ENCODE results near the gene DENND2A. TPM values are rescaled to one million over a fixed set of nuclear protein-coding genes. Genes with fewer than 3 reads are reported as not detected.
"Not testable (repeated sequence)": the region's sequence is repeated elsewhere in the genome, so short reads cannot be mapped to it uniquely, and the experiment has no call there.

The DENND2A gene
- total RNA-seq, 1 experiment from 2014 or later = 0.02 TPM

DNA sequence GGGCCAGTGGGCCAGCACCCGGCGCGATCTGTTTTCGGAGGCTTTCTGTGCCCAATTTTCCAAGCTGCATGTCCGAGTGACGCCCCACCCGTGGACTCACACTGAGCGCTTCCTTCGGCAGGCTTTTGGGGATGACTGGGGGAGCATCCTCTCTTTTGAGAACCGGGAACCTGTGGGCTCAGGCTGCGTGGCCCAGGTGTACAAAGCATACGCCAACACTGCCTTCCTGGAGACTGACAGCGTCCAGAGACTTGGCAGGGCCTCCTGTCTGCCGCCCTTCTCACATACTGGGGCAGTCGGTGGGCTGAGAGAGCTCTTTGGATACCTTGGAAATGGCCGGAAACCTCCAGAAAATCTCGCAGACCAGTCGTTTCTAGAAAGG is 33.2 kb upstream of the DENND2A start:
- no peak for DNase-seq (ENCODE audit: extremely low read depth, low read depth)

DNA sequence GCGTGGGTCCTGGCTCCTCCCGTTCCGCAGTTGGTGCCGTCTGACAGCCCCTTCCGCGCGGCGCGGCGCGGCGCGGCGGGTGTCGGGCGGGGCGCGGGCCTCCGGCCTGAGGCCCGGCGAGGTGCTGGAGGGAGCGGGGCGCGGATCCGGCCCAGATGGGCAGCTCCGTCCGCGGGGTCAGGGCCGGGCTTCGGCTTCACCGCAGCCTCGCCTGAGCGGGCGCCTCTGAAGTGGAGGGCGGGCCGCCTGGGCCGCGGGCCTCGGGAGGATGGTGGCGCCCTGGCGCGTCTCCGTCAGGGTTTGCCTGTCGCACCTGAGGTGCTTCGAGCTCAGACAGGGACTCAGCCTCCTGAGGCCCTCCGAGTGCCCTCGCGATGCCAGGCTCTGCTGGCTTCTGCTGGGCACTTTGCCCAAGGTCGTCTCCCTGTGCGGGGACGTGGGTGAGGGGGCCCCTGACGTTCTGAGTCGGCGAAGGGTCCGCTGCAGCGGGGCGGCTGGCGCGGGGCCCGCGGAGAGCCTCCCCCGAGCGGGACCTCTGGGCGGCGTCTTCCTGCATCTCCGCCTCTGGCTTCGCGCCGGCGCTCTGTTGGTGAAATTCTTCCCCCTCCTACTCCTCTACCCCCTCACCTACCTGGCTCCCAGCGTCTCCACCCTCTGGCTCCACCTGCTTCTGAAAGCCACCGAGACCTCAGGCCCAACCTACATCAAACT is 32.6 kb upstream of the DENND2A start:
- DNase-seq (ENCODE audit: extremely low read depth, low read depth) = no peak

DNA sequence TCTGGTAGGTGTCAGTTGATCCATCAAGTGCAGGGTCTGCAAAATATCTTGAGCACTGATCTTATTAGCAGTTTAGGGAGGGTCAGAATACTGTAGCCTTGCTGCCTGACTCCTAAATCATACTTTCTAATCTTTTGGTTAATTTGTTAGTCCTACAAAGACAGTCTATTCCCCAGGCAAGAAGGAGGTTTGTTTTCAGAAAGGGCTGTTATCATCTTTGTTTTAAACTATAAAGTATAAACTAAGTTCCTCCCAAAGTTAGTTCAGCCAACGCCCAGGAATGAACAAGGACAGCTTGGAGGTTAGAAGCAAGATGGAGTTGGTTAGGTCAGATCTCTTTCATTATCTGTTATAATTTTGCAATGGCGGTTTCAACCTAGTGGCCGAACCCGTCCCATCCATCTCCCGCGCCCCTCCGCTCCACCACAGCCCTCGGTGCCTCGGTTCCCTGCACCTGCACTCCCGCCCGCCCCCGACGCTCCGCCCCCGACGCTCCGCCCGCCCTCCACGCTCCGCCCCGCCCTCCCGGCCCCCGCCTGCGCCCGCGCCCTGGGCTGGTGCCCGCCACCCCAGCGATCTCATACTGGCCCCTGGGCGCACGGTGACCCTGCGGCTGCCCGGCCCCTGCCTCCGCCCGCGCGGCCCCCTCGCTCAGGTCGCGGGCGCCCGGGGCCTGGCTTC is 31.9 kb upstream of the DENND2A start, which contains the start of gene ADCK2:
ADCK2 (plus strand) TSS at position 564 of the 681 bp plus-strand sequence. CDS start 386 bp downstream, outside the sequence.
- DNase-seq (ENCODE audit: extremely low read depth, low read depth) = peak; percentile 20

DNA sequence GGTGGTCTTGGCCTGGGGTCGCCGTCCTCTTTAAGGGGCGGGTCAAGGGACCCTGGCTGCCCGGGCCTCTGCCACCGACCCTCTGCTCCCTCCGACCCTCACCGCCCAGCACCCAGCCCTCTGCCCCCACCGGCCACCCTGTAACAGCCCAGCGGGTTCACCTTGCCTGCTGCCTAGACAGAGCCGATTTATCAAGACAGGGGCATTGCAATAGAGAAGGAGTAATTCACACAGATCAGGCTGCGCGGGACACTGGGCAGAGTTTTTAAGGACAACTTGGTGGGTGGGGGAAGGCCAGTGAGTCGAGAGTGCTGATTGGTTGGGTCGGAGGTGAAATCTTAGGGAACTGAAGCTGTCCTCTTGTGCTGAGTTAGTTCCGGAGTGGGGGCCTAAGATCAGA is 31.4 kb upstream of the DENND2A start:
- DNase-seq (ENCODE audit: extremely low read depth, low read depth) = no peak

DNA sequence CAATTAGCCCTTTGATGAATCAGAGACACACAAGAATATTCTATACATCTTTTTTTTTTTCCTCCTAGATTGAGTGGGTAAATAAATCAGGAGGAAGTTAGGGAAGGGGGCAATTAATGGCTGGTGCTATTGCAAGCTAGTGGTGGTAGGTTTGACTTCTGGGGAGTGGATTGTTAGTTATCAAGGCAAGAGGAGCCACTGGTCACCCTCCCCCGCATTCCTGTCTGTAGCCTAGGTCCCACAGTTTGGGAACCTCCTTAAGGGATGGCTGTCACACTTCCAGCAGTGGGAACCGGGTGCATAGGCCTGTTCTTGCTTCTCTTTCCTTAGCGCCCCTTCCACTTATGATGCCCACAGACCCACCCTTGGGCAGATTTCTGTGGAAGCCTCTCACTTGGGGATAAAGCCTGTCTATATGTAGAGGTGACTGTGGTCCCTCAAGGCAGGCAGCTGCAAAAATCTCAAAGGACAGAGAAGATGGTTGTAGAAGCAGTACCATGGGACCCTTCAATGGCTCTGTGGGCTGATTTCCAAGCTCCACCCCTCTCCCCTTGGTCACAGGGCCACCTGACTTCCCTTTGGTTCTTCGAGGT is 29.8 kb upstream of the DENND2A start:
- DNase-seq (ENCODE audit: extremely low read depth, low read depth) = no peak

DNA sequence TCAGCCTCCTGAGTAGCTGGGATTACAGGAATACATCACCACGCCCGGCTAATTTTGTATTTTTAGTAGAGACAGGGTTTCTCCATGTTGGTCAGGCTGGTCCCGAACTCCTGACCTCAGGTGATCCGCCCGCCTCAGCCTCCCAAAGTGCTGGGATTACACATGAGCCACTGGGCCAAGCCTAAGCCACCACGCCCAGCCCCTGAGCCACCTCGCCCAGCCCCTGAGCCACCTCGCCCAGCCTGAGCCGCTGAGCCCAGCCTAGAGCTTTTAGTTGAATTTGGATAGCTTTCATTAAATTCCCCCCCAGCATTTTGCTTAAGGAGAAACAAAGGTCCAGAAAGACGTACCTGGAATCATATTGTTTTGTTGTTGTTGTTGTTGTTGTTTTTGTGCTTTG is 29.2 kb upstream of the DENND2A start:
- not testable (repeated sequence) for DNase-seq (ENCODE audit: extremely low read depth, low read depth)

DNA sequence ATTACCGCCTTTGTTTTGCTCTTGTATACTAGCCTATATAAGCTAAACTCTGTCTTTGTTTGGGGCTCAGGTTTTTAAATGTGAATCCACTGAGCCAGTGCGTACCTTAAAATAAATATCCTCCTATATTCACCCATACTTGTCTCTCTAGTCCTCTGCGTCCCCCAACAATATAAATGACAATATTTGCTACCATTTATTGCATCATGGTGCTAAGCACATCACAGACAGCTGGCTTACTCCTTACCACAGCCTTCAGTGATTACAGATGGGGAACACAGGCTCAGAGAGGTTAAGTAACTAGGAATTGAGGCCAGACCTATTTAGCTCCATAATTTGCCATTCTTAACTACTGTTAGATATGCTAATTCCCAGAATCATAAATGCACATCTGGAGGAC is 28.7 kb upstream of the DENND2A start:
- DNase-seq (ENCODE audit: extremely low read depth, low read depth) = no peak

DNA sequence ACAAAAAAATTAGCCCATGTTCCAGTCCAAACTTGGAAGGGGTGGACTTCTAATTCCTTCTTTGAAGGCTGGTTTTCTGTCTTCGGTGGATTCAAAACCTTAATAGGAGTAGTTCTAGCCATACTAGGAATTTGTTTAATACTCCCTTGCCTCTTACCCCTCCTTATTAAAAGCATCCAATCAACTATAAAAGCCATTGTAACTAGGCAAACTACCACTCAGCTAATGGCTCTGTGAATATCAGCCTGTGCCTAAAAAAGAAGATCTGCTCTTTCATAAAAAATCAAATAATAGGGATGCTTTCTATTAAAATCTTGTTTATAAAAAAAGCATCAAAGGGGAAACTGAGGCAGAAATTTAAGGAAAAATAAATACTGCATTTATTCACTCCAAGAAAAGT is 28.0 kb upstream of the DENND2A start:
- no peak for DNase-seq (ENCODE audit: extremely low read depth, low read depth)

DNA sequence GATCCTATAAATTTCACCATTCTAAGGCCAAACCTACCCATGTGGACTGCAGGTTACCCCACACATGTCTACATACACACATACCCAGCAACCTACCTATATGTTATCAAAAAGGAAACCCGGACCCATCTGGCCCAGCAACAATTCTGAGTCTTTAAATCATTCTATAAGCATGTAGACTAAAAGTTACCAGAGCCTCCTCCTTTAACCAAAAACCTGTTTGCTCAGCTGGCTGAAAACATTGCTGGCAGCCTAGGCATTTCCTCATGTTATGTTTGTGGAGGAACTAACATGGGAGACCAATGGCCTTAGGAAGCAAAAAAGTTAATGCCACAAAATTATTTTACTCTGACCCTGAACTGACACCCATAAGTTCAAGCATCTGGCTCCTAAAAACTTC is 26.9 kb upstream of the DENND2A start:
- DNase-seq (ENCODE audit: extremely low read depth, low read depth) = no peak

DNA sequence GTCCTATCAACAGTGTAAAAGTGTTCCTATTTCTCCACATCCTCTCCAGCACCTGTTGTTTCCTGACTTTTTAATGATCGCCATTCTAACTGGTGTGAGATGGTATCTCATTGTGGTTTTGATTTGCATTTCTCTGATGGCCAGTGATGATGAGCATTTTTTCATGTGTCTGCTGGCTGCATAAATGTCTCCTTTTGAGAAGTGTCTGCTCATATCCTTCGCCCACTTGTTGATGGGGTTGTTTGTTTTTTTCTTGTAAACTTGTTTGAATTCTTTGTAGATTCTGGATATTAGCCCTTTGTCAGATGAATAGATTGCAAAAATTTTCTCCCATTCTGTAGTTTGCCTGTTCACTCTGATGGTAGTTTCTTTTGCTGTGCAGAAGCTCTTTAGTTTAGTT is 22.3 kb upstream of the DENND2A start:
- not testable (repeated sequence) for DNase-seq (ENCODE audit: extremely low read depth, low read depth)

DNA sequence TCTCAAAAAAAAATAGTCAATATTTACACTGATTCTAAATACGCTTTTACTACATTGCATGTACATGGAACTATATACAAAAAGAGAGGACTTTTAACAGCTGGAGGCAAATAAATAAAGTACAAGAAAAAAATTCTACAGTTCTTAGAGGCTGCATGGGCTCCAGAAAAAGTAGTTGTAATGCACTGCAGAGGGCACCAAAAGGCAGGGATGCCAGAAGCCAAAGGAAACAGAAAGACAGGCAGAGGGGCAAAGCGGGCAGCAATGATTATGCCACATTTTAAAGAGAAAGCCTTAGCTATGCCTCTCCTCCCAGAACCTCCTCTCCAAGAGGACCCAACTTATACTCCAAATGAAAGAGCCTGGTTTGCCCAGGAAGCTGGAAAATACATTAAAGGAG is 20.5 kb upstream of the DENND2A start:
- no peak for DNase-seq (ENCODE audit: extremely low read depth, low read depth)

DNA sequence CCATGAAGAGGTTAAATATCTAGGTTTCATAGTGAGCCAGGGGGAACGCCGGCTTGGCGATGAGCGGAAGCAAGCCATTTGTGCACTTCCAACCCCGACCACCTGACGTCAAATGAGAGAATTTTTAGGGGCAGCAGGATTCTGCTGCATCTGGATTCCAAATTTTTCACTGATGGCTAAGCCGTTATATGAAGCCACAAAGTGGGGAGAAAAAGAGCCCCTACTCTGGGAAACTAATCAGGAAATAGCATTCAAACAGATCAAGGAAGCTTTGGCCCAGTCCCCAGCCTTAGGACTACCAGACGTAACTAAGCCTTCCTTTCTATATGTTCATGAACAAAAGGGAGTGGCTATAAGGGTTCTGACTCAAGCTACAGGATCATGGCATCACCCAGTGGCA is 19.2 kb upstream of the DENND2A start:
- no peak for DNase-seq (ENCODE audit: extremely low read depth, low read depth)

DNA sequence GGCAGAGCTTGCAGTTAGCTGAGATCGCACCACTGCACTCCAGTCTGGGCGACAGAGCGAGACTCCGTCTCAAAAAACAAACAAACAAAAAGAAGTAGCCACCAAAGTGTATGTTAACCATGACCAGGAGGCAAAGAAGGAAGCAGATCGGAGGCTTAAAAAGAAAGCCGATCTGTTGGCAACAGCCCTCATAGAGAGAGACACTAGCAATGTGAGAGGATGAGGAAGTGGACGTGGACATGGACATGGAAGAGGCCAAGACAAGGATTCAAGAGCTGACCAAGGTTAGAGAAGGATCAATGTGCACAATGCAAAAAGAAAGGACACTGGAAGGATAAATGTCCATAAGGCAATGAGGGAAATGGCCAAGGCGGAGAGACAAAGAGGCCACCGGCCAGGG is 17.3 kb upstream of the DENND2A start:
- DNase-seq (ENCODE audit: extremely low read depth, low read depth) = no peak

DNA sequence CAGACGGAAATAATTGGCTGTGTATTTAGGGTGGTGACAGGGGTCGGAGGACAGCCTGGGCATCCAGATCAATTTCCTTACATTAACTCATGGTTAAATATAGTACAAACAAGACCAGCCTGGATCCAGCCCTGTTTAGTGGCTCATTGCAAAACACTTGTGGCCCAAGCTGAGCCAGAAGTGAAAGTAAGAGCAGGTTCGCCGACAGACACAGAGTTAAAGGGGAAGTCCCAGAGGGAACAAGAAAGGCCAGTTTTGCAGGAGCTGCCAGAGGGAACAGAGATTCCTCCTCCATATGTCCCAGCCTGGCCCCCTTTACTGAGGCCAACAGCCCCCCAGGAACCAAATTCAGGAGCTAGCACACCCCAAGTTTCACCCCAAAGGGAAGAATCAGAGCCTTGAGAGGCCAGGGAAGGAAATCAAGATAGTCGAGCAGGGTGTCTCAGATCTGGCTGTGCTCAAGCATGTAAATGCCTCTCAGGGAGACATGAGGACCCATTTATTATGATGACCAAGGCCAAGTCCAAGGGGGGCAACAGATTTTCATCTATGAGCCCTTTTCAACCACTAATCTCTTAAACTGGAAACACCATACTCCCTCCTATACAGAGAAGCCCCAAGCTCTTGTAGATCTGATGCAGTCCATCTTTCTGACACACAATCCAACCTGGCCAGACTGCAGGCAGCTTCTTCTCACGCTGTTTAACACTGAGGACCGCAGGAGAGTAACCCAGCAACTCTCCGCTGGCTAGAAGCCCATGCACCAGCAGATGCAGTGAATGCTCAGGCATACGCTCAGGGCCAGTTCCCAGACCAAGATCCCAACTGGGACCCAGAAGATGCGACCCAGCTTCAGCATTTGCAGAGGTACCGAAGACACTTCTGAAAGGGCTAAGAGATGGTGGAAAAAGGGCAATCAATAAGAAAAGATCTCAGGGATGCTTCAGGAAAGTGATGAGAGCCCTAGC is 16.2 kb upstream of the DENND2A start:
- DNase-seq (ENCODE audit: extremely low read depth, low read depth) = no peak

DNA sequence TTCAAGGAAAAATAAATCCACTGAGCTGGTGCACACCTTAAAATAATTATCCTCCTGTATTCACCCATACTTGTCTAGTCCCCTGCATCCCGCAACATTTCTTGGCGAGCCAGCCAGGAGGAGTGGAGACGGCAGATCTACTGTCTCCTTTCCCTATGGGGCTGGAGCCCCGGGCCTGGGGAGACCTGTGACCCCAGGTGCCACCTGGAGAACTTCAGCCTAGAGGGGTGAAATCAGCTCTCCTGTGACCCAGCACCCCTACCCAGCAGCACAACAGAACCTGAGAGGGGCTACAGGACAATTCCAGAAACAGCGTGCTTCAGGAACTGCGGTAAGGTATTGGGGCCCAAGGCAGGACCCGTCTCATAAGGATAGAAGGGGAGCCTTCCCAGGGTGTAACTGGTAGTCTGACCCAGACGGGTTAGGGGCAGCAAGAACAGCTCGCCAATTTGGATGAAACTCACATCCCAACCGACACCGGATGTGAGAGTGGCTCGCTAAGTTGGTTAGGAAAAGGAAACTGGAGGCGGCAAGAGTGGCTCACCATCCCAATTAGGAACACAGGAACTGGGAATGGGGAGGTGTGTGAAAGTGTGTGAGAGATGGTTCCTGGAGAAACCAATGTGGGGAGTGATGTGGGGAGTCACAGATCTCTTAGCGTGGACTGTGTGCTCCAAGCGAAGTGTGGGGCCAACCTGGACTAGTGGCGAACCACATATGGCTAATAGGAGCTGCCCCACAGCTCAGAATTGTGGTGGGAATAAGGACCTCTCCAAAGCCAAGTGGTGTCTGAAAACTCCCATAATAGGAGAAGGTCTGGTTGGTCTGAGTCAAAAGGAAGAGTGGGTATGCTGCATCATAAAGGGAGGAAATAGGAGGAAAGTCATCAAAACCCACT is 15.1 kb upstream of the DENND2A start:
- DNase-seq (ENCODE audit: extremely low read depth, low read depth) = no peak

DNA sequence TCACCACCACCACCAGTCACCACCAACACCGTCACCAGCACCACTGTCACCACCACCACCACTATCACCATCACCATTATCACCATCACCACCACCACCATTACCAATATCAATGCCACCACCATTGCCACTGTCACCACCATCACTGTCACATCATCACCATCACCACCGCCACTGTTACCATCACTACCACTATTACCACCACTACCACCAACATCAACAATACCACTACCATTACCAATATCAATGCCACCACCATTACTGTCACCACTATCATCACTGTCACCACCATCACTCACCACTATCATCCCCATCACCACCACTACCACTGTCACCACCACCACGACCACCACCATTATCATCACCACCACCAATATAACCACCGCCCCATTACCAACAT is 14.0 kb upstream of the DENND2A start:
- no peak for DNase-seq (ENCODE audit: extremely low read depth, low read depth)

DNA sequence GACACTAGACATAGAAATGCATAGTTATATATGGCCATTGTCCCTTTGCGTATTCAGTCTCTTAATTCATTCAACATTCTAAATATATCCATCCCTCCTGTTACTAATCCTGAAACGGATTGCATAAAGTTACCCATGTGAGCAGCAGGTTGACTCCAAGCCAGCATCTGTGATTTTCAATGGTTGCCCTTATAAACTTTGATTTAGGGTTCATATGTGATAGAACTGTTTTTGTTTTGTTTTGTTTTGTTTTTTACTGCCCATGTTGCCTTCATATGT is 13.4 kb upstream of the DENND2A start:
- no peak for DNase-seq (ENCODE audit: extremely low read depth, low read depth)

DNA sequence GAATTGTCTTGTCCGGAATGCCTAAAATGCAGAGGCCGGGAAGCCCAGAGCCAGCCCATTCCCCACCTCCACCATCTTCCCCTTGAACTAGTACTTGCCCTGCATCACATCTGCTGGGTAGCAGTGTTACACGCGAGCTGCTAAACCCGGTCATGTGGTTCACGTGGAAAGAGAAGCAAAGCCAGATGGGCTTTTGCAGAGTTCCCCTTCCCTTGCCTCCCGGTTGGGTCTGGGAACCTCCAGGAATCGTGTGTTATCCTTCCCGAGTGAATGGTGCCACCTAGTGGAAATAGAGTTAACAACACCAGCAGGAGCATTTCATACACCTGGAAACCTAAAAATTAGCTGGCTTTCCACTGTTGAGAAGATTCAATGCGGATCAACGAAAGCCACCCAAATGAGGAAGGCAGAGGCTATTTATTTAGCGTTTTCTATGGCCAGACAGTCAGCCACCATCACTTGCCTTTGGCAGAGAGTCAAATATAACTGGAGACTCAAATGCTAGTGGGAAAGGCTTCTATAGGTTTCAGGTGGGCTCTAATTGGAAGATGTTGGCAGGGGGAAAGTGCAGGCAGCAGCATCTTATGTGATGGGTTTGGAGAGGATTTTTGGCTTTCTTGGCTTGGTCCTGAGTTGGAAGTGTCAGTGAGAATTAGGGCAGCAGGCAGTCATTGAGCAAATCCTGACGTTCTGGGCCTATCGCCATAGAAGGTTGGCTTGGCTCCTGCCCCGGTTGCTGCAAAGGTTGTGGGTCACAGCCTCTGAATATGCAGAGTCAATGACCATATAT is 12.9 kb upstream of the DENND2A start:
- DNase-seq (ENCODE audit: extremely low read depth, low read depth) = peak; percentile 75

DNA sequence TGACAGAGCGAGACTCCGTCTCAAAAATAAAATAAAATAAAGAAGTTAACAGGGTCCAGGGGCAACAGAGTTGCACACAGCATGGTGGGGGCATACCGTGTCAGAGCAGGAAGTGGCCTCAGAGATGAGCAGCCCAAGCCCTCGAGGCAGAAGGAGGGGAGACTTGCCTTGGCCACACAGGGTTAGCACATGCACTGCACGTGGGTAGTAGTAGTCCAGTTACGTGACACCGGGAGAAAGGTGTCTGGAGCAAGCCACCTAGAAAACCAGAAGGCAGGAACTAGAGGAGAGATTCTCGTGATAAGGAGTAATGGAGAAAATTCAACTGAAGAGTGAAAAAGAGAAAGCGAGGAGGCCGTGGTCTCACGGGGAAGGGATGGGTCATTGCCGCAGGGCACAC is 9.8 kb upstream of the DENND2A start:
- DNase-seq (ENCODE audit: extremely low read depth, low read depth) = no peak

All from NCI-H460 (cell line).